B cell (primary cell): ENCODE measurements around the gene ITGAE. TPM values are rescaled to one million over a fixed set of nuclear protein-coding genes. Genes with fewer than 3 reads are reported as not detected.

Source experiments
- ATAC-seq: fragments of 200-7000 bp; cut with Tn5 transposase; one replicate; pipeline ENCODE4 v1.10.0; 2021; ENCODE audit warnings: low read depth, mild to moderate bottlenecking, moderate number of reproducible peaks, moderate library complexity
- CTCF ChIA-PET: fragments of 350-600 bp; sonication (Branson Sonifier 250); formaldehyde crosslinking; loops from one replicate; lab custom pipeline; 2021; ENCODE audit warnings: antibody characterized with exemption, inconsistent platforms; lab: Charles Lee
- POLR2A ChIA-PET: fragments of 350-600 bp; sonication (Branson Sonifier 250); formaldehyde crosslinking; loops from one replicate; lab custom pipeline; 2021; ENCODE audit warnings: antibody characterized with exemption; lab: Charles Lee
- DNase-seq: peaks from one replicate; pipeline ENCODE4 v3.0.0; 2013
- H2AFZ ChIP-seq: 2 replicates; pipeline ENCODE4 v1.6.1; 2012; ENCODE audit warnings: mild to moderate bottlenecking, low read depth, low read length; ENCODE audit not compliant: insufficient read depth, poor library complexity, severe bottlenecking
- H3K27ac ChIP-seq, 2 donors: 1 replicate in 1 of 2; 2 replicates in 1 of 2; pipeline ENCODE4 v1.5.1; 2012 to 2013; ENCODE audit warnings: low read length in 2 of 2, mild to moderate bottlenecking in 2 of 2, moderate library complexity in 1 of 2
- H3K27me3 ChIP-seq, 4 experiments: fragments of 200-600 bp in 1 of 4; sonication (generic) in 1 of 4; replicated peaks in 1 of 4; 1 replicate in 2 of 4; 2 replicates in 2 of 4; pipeline versions ENCODE4 v1.6.1 to v1.7.0; 2013 to 2016; ENCODE audit warnings: low read length in 3 of 4, mild to moderate bottlenecking in 2 of 4, mixed read lengths in 1 of 4, moderate library complexity in 1 of 4; ENCODE audit not compliant: insufficient read depth in 4 of 4, control insufficient read depth in 3 of 4; ENCODE audit errors: control extremely low read depth in 1 of 4
- H3K36me3 ChIP-seq, 2 experiments: replicated peaks in 1 of 2; 1 replicate in 1 of 2; 2 replicates in 1 of 2; pipeline versions ENCODE4 v1.6.1 to v1.7.1; 2013; ENCODE audit warnings: low read length in 1 of 2; ENCODE audit not compliant: insufficient read depth in 2 of 2, control insufficient read depth in 1 of 2; ENCODE audit errors: control extremely low read depth in 1 of 2, extremely low read depth in 1 of 2
- H3K4me1 ChIP-seq, 2 donors: fragments of 200-600 bp in 1 of 2; sonication (generic) in 1 of 2; 1 replicate in 1 of 2; 2 replicates in 1 of 2; pipeline versions ENCODE4 v1.5.1 to v1.6.1; 2013 to 2017; ENCODE audit warnings: low read length in 2 of 2; ENCODE audit not compliant: control insufficient read depth in 2 of 2, insufficient read depth in 2 of 2
- H3K4me2 ChIP-seq: replicated peaks from 2 replicates; pipeline ENCODE3; 2012; ENCODE audit warnings: mild to moderate bottlenecking, low read depth, low read length; ENCODE audit not compliant: poor library complexity, severe bottlenecking
- H3K4me3 ChIP-seq, 5 experiments: fragments of 200-600 bp in 1 of 5; sonication (generic) in 1 of 5; 1 replicate in 3 of 5; 2 replicates in 2 of 5; pipeline versions ENCODE4 v1.5.1 to v1.7.0; 2011 to 2016; ENCODE audit warnings: low read length in 4 of 5, mild to moderate bottlenecking in 4 of 5, low read depth in 2 of 5, control low read depth in 1 of 5, moderate library complexity in 1 of 5; ENCODE audit not compliant: insufficient read depth in 1 of 5; ENCODE audit errors: control extremely low read depth in 1 of 5, extremely low read depth in 1 of 5
- H3K79me2 ChIP-seq: fragments of 200-600 bp; sonication (generic); one replicate; pipeline ENCODE4 v1.6.0; 2016; ENCODE audit warnings: low read length; ENCODE audit not compliant: control insufficient read depth, insufficient read depth
- H3K9ac ChIP-seq: fragments of 200-600 bp; sonication (generic); 2 replicates; pipeline ENCODE4 v1.6.1; 2017; ENCODE audit warnings: mild to moderate bottlenecking, low read length, moderate library complexity
- H3K9me3 ChIP-seq, 3 donors: one replicate each; pipeline versions ENCODE4 v1.6.1 to v1.7.1; 2013; ENCODE audit warnings: low read length in 2 of 3; ENCODE audit not compliant: control insufficient read depth in 2 of 3, insufficient read depth in 1 of 3; ENCODE audit errors: control extremely low read depth in 1 of 3
- H4K20me1 ChIP-seq: 2 replicates; pipeline ENCODE4 v1.6.0; 2012; ENCODE audit warnings: mild to moderate bottlenecking, low read length; ENCODE audit not compliant: insufficient read depth, control insufficient read depth, poor library complexity, severe bottlenecking
- H3K27ac Mint-ChIP-seq: one replicate; pipeline ENCODE4 v1.8.0; 2021; ENCODE audit warnings: mixed read lengths
- H3K27me3 Mint-ChIP-seq: one replicate; pipeline ENCODE4 v1.8.0; 2021; ENCODE audit warnings: mixed read lengths
- H3K4me1 Mint-ChIP-seq: one replicate; pipeline ENCODE4 v1.8.0; 2021; ENCODE audit warnings: mixed read lengths
- H3K4me3 Mint-ChIP-seq: one replicate; pipeline ENCODE4 v1.8.0; 2021; ENCODE audit warnings: mixed read lengths
- H3K9me3 Mint-ChIP-seq: one replicate; pipeline ENCODE4 v1.8.0; 2022; ENCODE audit warnings: mixed read lengths; ENCODE audit not compliant: insufficient read depth
- CTCF ChIP-seq: fragments of 200-600 bp; IDR thresholded peaks from one replicate; pipeline ENCODE4 v1.8.0; 2022; ENCODE audit warnings: antibody characterized with exemption, mild to moderate bottlenecking
- EZH2 ChIP-seq: IDR thresholded peaks from 2 replicates; pipeline ENCODE4 v1.6.1; 2012; ENCODE audit warnings: borderline replicate concordance, low read depth, mild to moderate bottlenecking, moderate library complexity, low read length; ENCODE audit not compliant: insufficient read depth, poor library complexity, severe bottlenecking
- WGBS: methylation state at CpG from one replicate; pipeline ENCODE4 v1.1.5; 2013; ENCODE audit warnings: missing lambda C conversion rate; ENCODE audit not compliant: insufficient coverage; 5-methylcytosine and 5-hydroxymethylcytosine counted together
- intact Hi-C: fragments of 100-400 bp; cut with micrococcal nuclease; formaldehyde crosslinking; loops from one replicate; pipeline ENCODE4 v1.10.0; 2022
- polyA plus RNA-seq: library from polyadenylated mRNA; depleted of rRNA; stranded (reverse); fragments of >200 nt; gene quantifications from 2 replicates; pipeline ENCODE4 v1.2.3, GENCODE V29; 2012
- total RNA-seq, 2 donors: library from RNA; stranded (reverse); fragments of 120-200 nt in 1 of 2; gene quantifications; 1 replicate in 1 of 2; 2 replicates in 1 of 2; pipeline versions ENCODE4 v1.2.3 to v1.2.4, GENCODE V29; 2013 to 2022

The ITGAE gene
- total and polyA plus RNA-seq, 2 donors (not counting 1 experiment from before 2014, with no cell fraction given): 48.2 to 95.6 TPM

- no peak for DNase-seq
- H3K27me3 ChIP-seq: no peaks in the 10 kb centered on the region
- Mint-ChIP-seq H3K27ac (no peak overlapping the region), H3K4me1 (no peaks in the 10 kb centered on the region), H3K4me3 (no peak overlapping the region), H3K9me3 (no peaks in the 10 kb centered on the region), H3K27me3 (no peaks in the 10 kb centered on the region)
- no peak for ATAC-seq
- no peaks in the 10 kb centered on the region for H3K4me1 ChIP-seq
- H3K27ac ChIP-seq: no peak overlapping the region
- no peaks in the 10 kb centered on the region for H4K20me1 ChIP-seq
- CTCF ChIA-PET: interaction anchor here (0.8 to 1.4 kb wide), 2 partner anchors 43 to 46 kb away, joined by 3 read pairs; no protein-coding TSS in a partner anchor
- no peak overlapping the region for H3K9ac ChIP-seq
- H3K4me2 ChIP-seq: no peak overlapping the region
- POLR2A ChIA-PET: interaction anchor here (0.6 to 0.8 kb wide), 3 partner anchors 12 to 376 kb away, joined by 3 to 7 read pairs (median 3); no protein-coding TSS in a partner anchor
- H2AFZ ChIP-seq: no peak overlapping the region
- H3K4me3 ChIP-seq: no peak overlapping the region
- no peaks in the 10 kb centered on the region for H3K79me2 ChIP-seq
- intact Hi-C loops: no loop called here
- TF ChIP-seq EZH2 (no peak), CTCF (no peak)
- 93% methylated on average over 2 of the region's 8 CpGs for WGBS
- no peaks in the 10 kb centered on the region for H3K9me3 ChIP-seq
- no peaks in the 10 kb centered on the region for H3K36me3 ChIP-seq
These were observed 18.2 kb downstream of the ITGAE start for GRCh38 chr17:3782751-3783150.

- DNase-seq (no peak), ATAC-seq (no peak)
- H3K9me3 Mint-ChIP-seq: no peaks in the 10 kb centered on the region
- H3K27me3 Mint-ChIP-seq: no peaks in the 10 kb centered on the region
- Histone ChIP-seq H4K20me1 (no peaks in the 10 kb centered on the region), H3K9me3 (no peaks in the 10 kb centered on the region), H2AFZ (no peak overlapping the region), H3K4me2 (no peak overlapping the region), H3K9ac (no peak overlapping the region), H3K4me3 (no peak overlapping the region), H3K79me2 (no peaks in the 10 kb centered on the region), H3K27me3 (no peaks in the 10 kb centered on the region), H3K4me1 (no peaks in the 10 kb centered on the region), H3K27ac (no peak overlapping the region), H3K36me3 (no peaks in the 10 kb centered on the region)
- WGBS: 89% methylated on average over 4 of the region's 6 CpGs
- TF ChIP-seq EZH2 (no peak), CTCF (no peak)
- H3K4me1 Mint-ChIP-seq: no peaks in the 10 kb centered on the region
- intact Hi-C loops: no loop called here
- H3K4me3 Mint-ChIP-seq: no peak overlapping the region
- CTCF ChIA-PET: interaction anchor here (0.5 to 2.0 kb wide), 3 partner anchors 16 to 339 kb away, joined by 3 to 9 read pairs (median 5); no protein-coding TSS in a partner anchor
- POLR2A ChIA-PET: no interaction called here
- no peak overlapping the region for H3K27ac Mint-ChIP-seq
These were observed 20.0 kb downstream of the ITGAE start for GRCh38 chr17:3780986-3781385.
